ENCODE measurements around the gene FAM131C. TPM values are rescaled to one million over a fixed set of nuclear protein-coding genes. Genes with fewer than 3 reads are reported as not detected.

Gene FAM131C
- polyA plus RNA-seq, 3 donors, result not detected

DNA sequence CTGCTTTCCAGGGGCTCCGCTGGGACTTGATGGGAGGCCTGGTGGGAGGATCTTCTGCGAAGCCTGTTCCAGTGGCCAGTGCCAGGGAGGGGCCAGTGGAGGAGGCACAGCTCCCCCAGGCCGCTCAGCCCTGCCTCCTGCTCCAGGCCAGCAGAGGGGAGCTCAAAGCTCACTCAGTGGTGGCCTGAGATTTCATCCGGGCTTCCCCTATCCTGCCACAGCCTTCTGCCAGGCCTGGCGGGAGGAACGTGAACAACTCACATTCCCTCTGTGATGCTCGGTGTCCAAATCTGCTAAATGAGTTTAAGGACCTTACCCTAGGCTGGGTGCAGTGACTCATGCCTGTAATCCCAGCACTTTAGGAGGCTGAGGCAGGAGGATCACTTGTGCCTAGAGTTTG lies 26.6 kb downstream of the FAM131C start:
- no peak overlapping the region for H3K4me3 Mint-ChIP-seq
- no peak overlapping the region for H2AFZ ChIP-seq (ENCODE audit: insufficient read depth, low read depth, low read length, poor library complexity, severe bottlenecking)
- TF ChIP-seq, protein P1, sequence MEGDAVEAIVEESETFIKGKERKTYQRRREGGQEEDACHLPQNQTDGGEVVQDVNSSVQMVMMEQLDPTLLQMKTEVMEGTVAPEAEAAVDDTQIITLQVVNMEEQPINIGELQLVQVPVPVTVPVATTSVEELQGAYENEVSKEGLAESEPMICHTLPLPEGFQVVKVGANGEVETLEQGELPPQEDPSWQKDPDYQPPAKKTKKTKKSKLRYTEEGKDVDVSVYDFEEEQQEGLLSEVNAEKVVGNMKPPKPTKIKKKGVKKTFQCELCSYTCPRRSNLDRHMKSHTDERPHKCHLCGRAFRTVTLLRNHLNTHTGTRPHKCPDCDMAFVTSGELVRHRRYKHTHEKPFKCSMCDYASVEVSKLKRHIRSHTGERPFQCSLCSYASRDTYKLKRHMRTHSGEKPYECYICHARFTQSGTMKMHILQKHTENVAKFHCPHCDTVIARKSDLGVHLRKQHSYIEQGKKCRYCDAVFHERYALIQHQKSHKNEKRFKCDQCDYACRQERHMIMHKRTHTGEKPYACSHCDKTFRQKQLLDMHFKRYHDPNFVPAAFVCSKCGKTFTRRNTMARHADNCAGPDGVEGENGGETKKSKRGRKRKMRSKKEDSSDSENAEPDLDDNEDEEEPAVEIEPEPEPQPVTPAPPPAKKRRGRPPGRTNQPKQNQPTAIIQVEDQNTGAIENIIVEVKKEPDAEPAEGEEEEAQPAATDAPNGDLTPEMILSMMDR (IDR thresholded peaks at IDR 0.05), result no peak
- H3K4me3 ChIP-seq (replicated peaks in 1 of 3; ENCODE audit: low read depth in 2 of 3, low read length in 3 of 3), result no peak overlapping the region
- H3K27ac ChIP-seq (ENCODE audit: low read depth in 1 of 2, low read length in 2 of 2), result no peak overlapping the region
- H3K4me2 ChIP-seq (replicated peaks; ENCODE audit: extremely low read depth, low read length, poor library complexity, severe bottlenecking), result no peak overlapping the region
- peaks cover 0 to 3% (median 0%) of the 10 kb centered on the region in 7 donors for H3K9me3 Mint-ChIP-seq
- no peak overlapping the region for H3K9ac ChIP-seq (ENCODE audit: insufficient read depth, low read length, poor library complexity, severe bottlenecking)
- H3K27ac Mint-ChIP-seq, result no peak overlapping the region
- peaks cover 4 to 8% of the 10 kb centered on the region in 2 donors for H3K4me1 ChIP-seq (ENCODE audit: control insufficient read depth in 1 of 2, insufficient read depth in 2 of 2, low read length in 2 of 2)
- H3K27me3 Mint-ChIP-seq (ENCODE audit: low read depth in 3 of 3), result peaks cover 5 to 25% (median 7%) of the 10 kb centered on the region in 3 donors
- DNase-seq, result no peak
- no peaks in the 10 kb centered on the region for H4K20me1 ChIP-seq (ENCODE audit: insufficient read depth, low read length)
- WGBS (ENCODE audit: insufficient coverage), result 74% methylated on average over 7 of the region's 7 CpGs
- no peaks in the 10 kb centered on the region for H3K79me2 ChIP-seq (ENCODE audit: insufficient read depth, low read length)
- peaks cover 4% of the 10 kb centered on the region for H3K4me1 Mint-ChIP-seq
- peaks cover 0 to 2% of the 10 kb centered on the region in 2 donors for H3K27me3 ChIP-seq (ENCODE audit: control insufficient read depth in 2 of 2, insufficient read depth in 2 of 2, low read length in 2 of 2)
- no peaks in the 10 kb centered on the region for H3K9me3 ChIP-seq (replicated peaks in 1 of 2; ENCODE audit: control insufficient read depth in 1 of 2, insufficient read depth in 1 of 2, low read length in 2 of 2)
- no peaks in the 10 kb centered on the region for H3K36me3 ChIP-seq (replicated peaks in 1 of 2; ENCODE audit: control insufficient read depth in 1 of 2, insufficient read depth in 2 of 2, low read length in 2 of 2)
- H3K36me3 Mint-ChIP-seq, result no peaks in the 10 kb centered on the region
- intact Hi-C loops (cut with micrococcal nuclease), result no loop called here

DNA sequence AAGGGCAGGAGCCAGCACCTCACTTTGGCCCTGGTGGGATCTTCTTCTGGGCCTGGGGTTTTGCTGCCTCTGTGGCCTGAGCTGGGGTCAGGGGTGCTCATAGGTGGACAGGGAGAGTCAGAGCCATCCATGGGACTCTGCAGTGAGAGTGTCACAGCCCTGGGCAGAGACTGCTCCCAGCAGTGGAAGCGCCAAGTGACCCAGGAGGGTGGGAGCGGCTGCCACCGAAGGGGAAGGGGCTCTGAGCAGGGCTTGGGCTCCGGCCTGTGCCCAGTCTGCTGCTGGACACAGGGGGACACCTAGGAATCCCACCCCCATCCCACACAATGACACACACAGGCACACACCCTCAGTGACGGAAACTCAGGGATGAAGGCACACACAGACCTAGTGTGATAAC lies 29.5 kb downstream of the FAM131C start:
- no peaks in the 10 kb centered on the region for H3K79me2 ChIP-seq (ENCODE audit: insufficient read depth, low read length)
- no peak for DNase-seq
- H3K36me3 Mint-ChIP-seq, result no peaks in the 10 kb centered on the region
- H3K4me2 ChIP-seq (replicated peaks; ENCODE audit: extremely low read depth, low read length, poor library complexity, severe bottlenecking), result no peak overlapping the region
- no peaks in the 10 kb centered on the region for H3K36me3 ChIP-seq (replicated peaks in 1 of 2; ENCODE audit: control insufficient read depth in 1 of 2, insufficient read depth in 2 of 2, low read length in 2 of 2)
- H3K27me3 ChIP-seq (ENCODE audit: control insufficient read depth in 2 of 2, insufficient read depth in 2 of 2, low read length in 2 of 2), result peaks cover 0 to 2% of the 10 kb centered on the region in 2 donors
- intact Hi-C loops (cut with micrococcal nuclease), result no loop called here
- H3K27ac Mint-ChIP-seq, result no peak overlapping the region
- no peak overlapping the region for H3K27ac ChIP-seq (ENCODE audit: low read depth in 1 of 2, low read length in 2 of 2)
- WGBS (ENCODE audit: insufficient coverage), result 100% methylated on average over 4 of the region's 5 CpGs
- no peak overlapping the region for H2AFZ ChIP-seq (ENCODE audit: insufficient read depth, low read depth, low read length, poor library complexity, severe bottlenecking)
- H3K9me3 Mint-ChIP-seq, result peaks cover 0 to 1% (median 0%) of the 10 kb centered on the region in 7 donors
- H3K9me3 ChIP-seq (replicated peaks in 1 of 2; ENCODE audit: control insufficient read depth in 1 of 2, insufficient read depth in 1 of 2, low read length in 2 of 2), result no peaks in the 10 kb centered on the region
- TF ChIP-seq, protein P1 (IDR thresholded peaks at IDR 0.05), result no peak
- no peak overlapping the region for H3K9ac ChIP-seq (ENCODE audit: insufficient read depth, low read length, poor library complexity, severe bottlenecking)
- peaks cover 4 to 18% (median 7%) of the 10 kb centered on the region in 3 donors for H3K27me3 Mint-ChIP-seq (ENCODE audit: low read depth in 3 of 3)
- H3K4me3 ChIP-seq (replicated peaks in 1 of 3; ENCODE audit: low read depth in 2 of 3, low read length in 3 of 3), result no peak overlapping the region
- H3K4me1 Mint-ChIP-seq, result peaks cover 4% of the 10 kb centered on the region
- H4K20me1 ChIP-seq (ENCODE audit: insufficient read depth, low read length), result no peaks in the 10 kb centered on the region
- H3K4me1 ChIP-seq (ENCODE audit: control insufficient read depth in 1 of 2, insufficient read depth in 2 of 2, low read length in 2 of 2), result peaks cover 4 to 7% of the 10 kb centered on the region in 2 donors
- no peak overlapping the region for H3K4me3 Mint-ChIP-seq

Data from CD14-positive monocyte (primary cell).